SK-N-SH (cell line): ENCODE results near the gene P2RY12. TPM values are rescaled to one million over a fixed set of nuclear protein-coding genes. Genes with fewer than 3 reads are reported as not detected.

ENCODE experiments used
- CTCF ChIA-PET: fragments of 300-600, 350-600 bp; formaldehyde crosslinking; extraction: SDS; loops from one replicate; lab custom pipeline; 2021; lab: Yijun Ruan, JAX
- POLR2A ChIA-PET: fragments of 350-600 bp; sonication (Branson Sonifier 250); formaldehyde crosslinking; extraction: SDS; loops from one replicate; lab custom pipeline; 2020; ENCODE audit warnings: antibody characterized with exemption, inconsistent platforms; lab: Yijun Ruan, JAX
- DNase-seq: peaks from one replicate; pipeline ENCODE4 v3.0.0; 2012
- H2AFZ ChIP-seq: fragments of 200-600 bp; sonication (generic); 2 replicates; pipeline ENCODE4 v1.8.1; 2016; ENCODE audit warnings: antibody characterized with exemption, mild to moderate bottlenecking, low read depth
- H3F3A ChIP-seq: fragments of 200-600 bp; sonication (generic); replicated peaks from 2 replicates; pipeline ENCODE3; 2016; ENCODE audit warnings: antibody characterized with exemption, mild to moderate bottlenecking; ENCODE audit not compliant: insufficient read depth
- H3K27ac ChIP-seq, 2 experiments: fragments of 200-500 bp in 1 of 2; fragments of 200-600 bp in 1 of 2; sonication (Bioruptor generic) in 1 of 2; sonication (generic), shearing (Covaris generic) in 1 of 2; 2 replicates each; pipeline versions ENCODE4 v1.5.1 to v1.6.1; 2014 to 2016; ENCODE audit warnings: low read depth in 2 of 2, inconsistent platforms in 1 of 2, low read length in 1 of 2, mild to moderate bottlenecking in 1 of 2, mixed read lengths in 1 of 2
- H3K27me3 ChIP-seq: fragments of 200-600 bp; sonication (generic), shearing (Covaris generic); 2 replicates; pipeline ENCODE4 v1.6.1; 2016; ENCODE audit warnings: mixed run types; ENCODE audit not compliant: insufficient read depth
- H3K36me3 ChIP-seq, 2 experiments: fragments of 200-500 bp in 1 of 2; fragments of 200-600 bp in 1 of 2; sonication (Bioruptor generic) in 1 of 2; sonication (generic) in 1 of 2; replicated peaks in 1 of 2; 2 replicates each; pipeline versions ENCODE3 to v1.5.1; 2014 to 2016; ENCODE audit warnings: low read length in 1 of 2, mild to moderate bottlenecking in 1 of 2; ENCODE audit not compliant: insufficient read depth in 2 of 2, control insufficient read depth in 1 of 2
- H3K4me1 ChIP-seq, 2 experiments: fragments of 200-500 bp in 1 of 2; fragments of 200-600 bp in 1 of 2; sonication (Bioruptor generic) in 1 of 2; sonication (generic), shearing (Covaris generic) in 1 of 2; 2 replicates each; pipeline versions ENCODE4 v1.5.1 to v1.6.1; 2014 to 2016; ENCODE audit warnings: low read depth in 1 of 2, low read length in 1 of 2, mixed run types in 1 of 2; ENCODE audit not compliant: insufficient read depth in 2 of 2, control insufficient read depth in 1 of 2
- H3K4me2 ChIP-seq: fragments of 200-600 bp; sonication (generic), shearing (Covaris generic); 2 replicates; pipeline ENCODE4 v1.6.1; 2017; ENCODE audit warnings: mixed run types
- H3K4me3 ChIP-seq, 2 experiments: fragments of 200-500 bp in 1 of 2; fragments of 200-600 bp in 1 of 2; sonication (Bioruptor generic) in 1 of 2; sonication (generic), shearing (Covaris generic) in 1 of 2; 2 replicates each; pipeline versions ENCODE4 v1.5.1 to v1.8.1; 2014 to 2016; ENCODE audit warnings: low read depth in 2 of 2, inconsistent platforms in 1 of 2, low read length in 1 of 2, mild to moderate bottlenecking in 1 of 2, mixed read lengths in 1 of 2, moderate library complexity in 1 of 2
- H3K79me2 ChIP-seq: fragments of 200-600 bp; sonication (generic); 2 replicates; pipeline ENCODE4 v1.8.1; 2017; ENCODE audit warnings: mild to moderate bottlenecking; ENCODE audit not compliant: insufficient read depth
- H3K9ac ChIP-seq: fragments of 200-600 bp; sonication (generic); 2 replicates; pipeline ENCODE4 v1.6.1; 2017; ENCODE audit warnings: mixed run types
- H3K9me2 ChIP-seq: fragments of 200-600 bp; sonication (generic); 2 replicates; pipeline ENCODE4 v1.6.1; 2017; ENCODE audit warnings: mixed run types
- H3K9me3 ChIP-seq: fragments of 200-600 bp; sonication (generic); 2 replicates; pipeline ENCODE4 v1.6.1; 2017; ENCODE audit warnings: mixed run types, mild to moderate bottlenecking, moderate library complexity
- H4K20me1 ChIP-seq: fragments of 200-600 bp; sonication (generic); 2 replicates; pipeline ENCODE4 v1.6.1; 2017; ENCODE audit warnings: mild to moderate bottlenecking, mixed run types; ENCODE audit not compliant: insufficient read depth
- CHD2 ChIP-seq: fragments of 150-350 bp; IDR thresholded peaks from 2 replicates; pipeline ENCODE4 v1.6.1; 2018; ENCODE audit warnings: low read length; ENCODE audit not compliant: partially characterized antibody
- ELF1 ChIP-seq: IDR thresholded peaks from 2 replicates; pipeline ENCODE4 v1.4.0; 2012
- GABPA ChIP-seq: IDR thresholded peaks from 2 replicates; pipeline ENCODE4 v1.4.0; 2012; ENCODE audit warnings: low read depth, mild to moderate bottlenecking
- JUND ChIP-seq: IDR thresholded peaks from 2 replicates; pipeline ENCODE4 v1.4.0; 2012
- MXI1 ChIP-seq: IDR thresholded peaks from 2 replicates; pipeline ENCODE4 v1.6.1; 2012; ENCODE audit warnings: mild to moderate bottlenecking, low read depth, low read length, improper control_type of control experiment
- NRF1 ChIP-seq: IDR thresholded peaks from 2 replicates; pipeline ENCODE4 v1.6.1; 2012; ENCODE audit warnings: low read depth, mild to moderate bottlenecking, low read length
- POLR2AphosphoS5 ChIP-seq: IDR thresholded peaks from 2 replicates; pipeline ENCODE4 v1.6.1; 2012; ENCODE audit warnings: low read depth, low read length
- RAD21 ChIP-seq: IDR thresholded peaks from 2 replicates; pipeline ENCODE4 v1.6.1; 2012; ENCODE audit warnings: mild to moderate bottlenecking, low read length
- RXRA ChIP-seq: IDR thresholded peaks from 2 replicates; pipeline ENCODE4 v1.4.0; 2012; ENCODE audit warnings: low read depth, mild to moderate bottlenecking, borderline replicate concordance
- SIN3A ChIP-seq: IDR thresholded peaks from 2 replicates; pipeline ENCODE4 v1.6.1; 2012; ENCODE audit warnings: low read depth, mild to moderate bottlenecking, low read length, moderate library complexity, borderline replicate concordance
- TAF1 ChIP-seq: IDR thresholded peaks from 2 replicates; pipeline ENCODE4 v1.6.1; 2012; ENCODE audit warnings: low read depth, mild to moderate bottlenecking, low read length, moderate library complexity, borderline replicate concordance
- TCF12 ChIP-seq: IDR thresholded peaks from 2 replicates; pipeline ENCODE4 v1.4.0; 2012
- TEAD4 ChIP-seq: IDR thresholded peaks from 2 replicates; pipeline ENCODE4 v1.4.0; 2012; ENCODE audit warnings: mild to moderate bottlenecking, borderline replicate concordance; ENCODE audit not compliant: insufficient read depth
- WGBS: methylation state at CpG from one replicate; pipeline ENCODE4 v1.1.6; 2017; ENCODE audit warnings: low lambda C conversion rate; 5-methylcytosine and 5-hydroxymethylcytosine counted together
- polyA plus RNA-seq, 3 experiments: library from polyadenylated mRNA; depleted of rRNA; stranded (reverse); fragments of >200 nt; gene quantifications; 2 replicates each; pipeline ENCODE4 v1.2.3, GENCODE V29; 2012
- TF ChIP-seq, protein P1 (sequence below): fragments of 150-350 bp; IDR thresholded peaks from 2 replicates; pipeline ENCODE4 v1.6.1; 2017; ENCODE audit warnings: antibody characterized with exemption, low read length, low read depth, borderline replicate concordance
- TF ChIP-seq, protein P2 (sequence below): fragments of 200-600 bp; sonication (generic); IDR thresholded peaks from 2 replicates; pipeline ENCODE4 v1.6.1; 2017; ENCODE audit warnings: antibody characterized with exemption, mild to moderate bottlenecking, moderate library complexity
- TF ChIP-seq, protein P3 (sequence below): IDR thresholded peaks from 2 replicates; pipeline ENCODE4 v1.4.0; 2012; ENCODE audit warnings: low read depth, borderline replicate concordance
- TF ChIP-seq, protein P4 (sequence below): IDR thresholded peaks from 2 replicates; pipeline ENCODE4; 2012

The P2RY12 gene
- polyA plus RNA-seq, 1 of the 3 experiments (the other 2 are of a cell fraction): not detected

DNA sequence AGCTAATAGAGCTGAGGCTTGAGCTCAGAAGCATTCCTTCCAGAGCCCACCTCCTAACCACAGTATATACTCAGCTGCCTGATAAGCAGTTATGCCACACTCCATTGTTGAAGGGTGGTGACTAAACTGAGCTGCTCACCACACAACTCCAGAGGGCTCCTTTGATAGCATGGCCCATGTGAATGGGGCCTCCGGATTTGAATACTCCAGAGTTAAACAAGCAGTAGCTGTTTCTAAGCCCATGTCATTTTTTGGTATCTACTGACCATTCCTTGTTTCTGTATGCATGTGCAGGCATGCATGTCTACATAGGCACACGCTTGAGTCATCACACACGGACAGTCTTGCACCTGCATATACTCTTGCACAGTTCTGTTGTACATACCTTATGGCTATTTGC, 47.4 kb upstream of the P2RY12 start:
- no peak overlapping the region for H3K4me2 ChIP-seq
- no peak overlapping the region for H2AFZ ChIP-seq
- H3K79me2 ChIP-seq: no peaks in the 10 kb centered on the region
- ChIA-PET CTCF (interaction anchor here (0.9 to 1.3 kb wide), 2 partner anchors 264 to 407 kb away, joined by 3 read pairs; no protein-coding TSS in a partner anchor), POLR2A (no interaction called here)
- peaks cover 0 to 4% of the 10 kb centered on the region in 2 experiments; a peak in 1 of 4 replicates for H3K4me1 ChIP-seq
- no peaks in the 10 kb centered on the region for H3K9me2 ChIP-seq
- H3K27me3 ChIP-seq: no peaks in the 10 kb centered on the region
- TF ChIP-seq, protein P1, sequence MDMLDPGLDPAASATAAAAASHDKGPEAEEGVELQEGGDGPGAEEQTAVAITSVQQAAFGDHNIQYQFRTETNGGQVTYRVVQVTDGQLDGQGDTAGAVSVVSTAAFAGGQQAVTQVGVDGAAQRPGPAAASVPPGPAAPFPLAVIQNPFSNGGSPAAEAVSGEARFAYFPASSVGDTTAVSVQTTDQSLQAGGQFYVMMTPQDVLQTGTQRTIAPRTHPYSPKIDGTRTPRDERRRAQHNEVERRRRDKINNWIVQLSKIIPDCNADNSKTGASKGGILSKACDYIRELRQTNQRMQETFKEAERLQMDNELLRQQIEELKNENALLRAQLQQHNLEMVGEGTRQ: no peak
- TF ChIP-seq MXI1: no peak
- no peak for TF ChIP-seq CHD2
- H3K36me3 ChIP-seq: peaks cover 0 to 7% of the 10 kb centered on the region in 2 experiments
- no peak for DNase-seq
- H3K9ac ChIP-seq: no peak overlapping the region
- no peaks in the 10 kb centered on the region for H4K20me1 ChIP-seq
- no peaks in the 10 kb centered on the region for H3K9me3 ChIP-seq
- no peak overlapping the region for H3K27ac ChIP-seq
- no peak overlapping the region for H3K4me3 ChIP-seq
- 48% methylated on average over 3 of the region's 3 CpGs for WGBS
- peaks cover 15% of the 10 kb centered on the region for H3F3A ChIP-seq

DNA sequence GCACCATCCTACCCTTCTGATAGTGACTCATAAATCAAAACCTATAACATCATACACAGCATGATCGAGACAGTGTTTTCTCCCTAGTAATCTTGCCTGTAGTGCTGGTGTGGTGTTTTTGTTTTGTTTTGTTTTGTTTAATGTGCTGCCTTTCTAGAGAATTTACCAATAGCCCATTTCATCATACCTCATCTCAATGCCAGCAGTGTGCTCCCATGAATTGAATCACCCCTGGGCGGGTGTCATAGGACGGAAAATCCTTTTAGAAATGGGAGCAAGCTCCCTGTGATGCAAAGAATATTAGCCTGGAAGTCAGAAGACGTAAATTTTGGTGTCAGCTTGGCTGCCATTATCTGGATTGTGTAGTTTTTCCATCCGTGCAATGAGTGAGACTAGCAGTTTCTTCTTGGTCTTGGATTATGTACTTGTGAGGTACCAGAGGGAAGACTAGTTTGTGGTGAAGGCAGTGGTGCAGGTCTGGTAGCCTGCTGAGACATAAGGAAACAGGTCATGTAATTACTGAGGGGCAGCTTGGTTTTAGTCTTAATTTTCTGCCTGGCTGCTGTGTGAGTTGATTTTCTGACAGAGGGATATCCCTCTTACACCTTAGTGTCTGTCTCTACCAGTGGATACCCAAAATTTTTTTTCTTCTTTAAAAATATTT, 46.4 kb upstream of the P2RY12 start:
- WGBS: 57% methylated on average over 5 of the region's 5 CpGs
- H3K27ac ChIP-seq: no peak overlapping the region
- H3K79me2 ChIP-seq: no peaks in the 10 kb centered on the region
- peaks cover 12% of the 10 kb centered on the region for H3F3A ChIP-seq
- no peaks in the 10 kb centered on the region for H4K20me1 ChIP-seq
- H3K4me3 ChIP-seq: no peak overlapping the region
- no peaks in the 10 kb centered on the region for H3K27me3 ChIP-seq
- peaks cover 0 to 4% of the 10 kb centered on the region in 2 experiments; a peak in 1 of 4 replicates for H3K4me1 ChIP-seq
- TF ChIP-seq, protein P2, sequence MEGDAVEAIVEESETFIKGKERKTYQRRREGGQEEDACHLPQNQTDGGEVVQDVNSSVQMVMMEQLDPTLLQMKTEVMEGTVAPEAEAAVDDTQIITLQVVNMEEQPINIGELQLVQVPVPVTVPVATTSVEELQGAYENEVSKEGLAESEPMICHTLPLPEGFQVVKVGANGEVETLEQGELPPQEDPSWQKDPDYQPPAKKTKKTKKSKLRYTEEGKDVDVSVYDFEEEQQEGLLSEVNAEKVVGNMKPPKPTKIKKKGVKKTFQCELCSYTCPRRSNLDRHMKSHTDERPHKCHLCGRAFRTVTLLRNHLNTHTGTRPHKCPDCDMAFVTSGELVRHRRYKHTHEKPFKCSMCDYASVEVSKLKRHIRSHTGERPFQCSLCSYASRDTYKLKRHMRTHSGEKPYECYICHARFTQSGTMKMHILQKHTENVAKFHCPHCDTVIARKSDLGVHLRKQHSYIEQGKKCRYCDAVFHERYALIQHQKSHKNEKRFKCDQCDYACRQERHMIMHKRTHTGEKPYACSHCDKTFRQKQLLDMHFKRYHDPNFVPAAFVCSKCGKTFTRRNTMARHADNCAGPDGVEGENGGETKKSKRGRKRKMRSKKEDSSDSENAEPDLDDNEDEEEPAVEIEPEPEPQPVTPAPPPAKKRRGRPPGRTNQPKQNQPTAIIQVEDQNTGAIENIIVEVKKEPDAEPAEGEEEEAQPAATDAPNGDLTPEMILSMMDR: no peak
- TF ChIP-seq, protein P3, sequence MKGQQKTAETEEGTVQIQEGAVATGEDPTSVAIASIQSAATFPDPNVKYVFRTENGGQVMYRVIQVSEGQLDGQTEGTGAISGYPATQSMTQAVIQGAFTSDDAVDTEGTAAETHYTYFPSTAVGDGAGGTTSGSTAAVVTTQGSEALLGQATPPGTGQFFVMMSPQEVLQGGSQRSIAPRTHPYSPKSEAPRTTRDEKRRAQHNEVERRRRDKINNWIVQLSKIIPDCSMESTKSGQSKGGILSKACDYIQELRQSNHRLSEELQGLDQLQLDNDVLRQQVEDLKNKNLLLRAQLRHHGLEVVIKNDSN: no peak
- TF ChIP-seq RAD21: no peak
- no peak for TF ChIP-seq TAF1
- TF ChIP-seq, protein P4, sequence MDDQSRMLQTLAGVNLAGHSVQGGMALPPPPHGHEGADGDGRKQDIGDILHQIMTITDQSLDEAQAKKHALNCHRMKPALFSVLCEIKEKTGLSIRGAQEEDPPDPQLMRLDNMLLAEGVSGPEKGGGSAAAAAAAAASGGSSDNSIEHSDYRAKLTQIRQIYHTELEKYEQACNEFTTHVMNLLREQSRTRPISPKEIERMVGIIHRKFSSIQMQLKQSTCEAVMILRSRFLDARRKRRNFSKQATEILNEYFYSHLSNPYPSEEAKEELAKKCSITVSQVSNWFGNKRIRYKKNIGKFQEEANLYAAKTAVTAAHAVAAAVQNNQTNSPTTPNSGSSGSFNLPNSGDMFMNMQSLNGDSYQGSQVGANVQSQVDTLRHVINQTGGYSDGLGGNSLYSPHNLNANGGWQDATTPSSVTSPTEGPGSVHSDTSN: no peak
- TF ChIP-seq POLR2AphosphoS5: no peak
- no peak for TF ChIP-seq GABPA
- TF ChIP-seq JUND: no peak
- no peak for TF ChIP-seq TCF12
- TF ChIP-seq SIN3A: no peak
- TF ChIP-seq TEAD4: no peak
- TF ChIP-seq ELF1: no peak
- TF ChIP-seq NRF1: no peak
- TF ChIP-seq RXRA: no peak
- no peak for TF ChIP-seq CHD2
- no peak overlapping the region for H3K9ac ChIP-seq
- H2AFZ ChIP-seq: no peak overlapping the region
- DNase-seq: no peak
- CTCF ChIA-PET: interaction anchor here (0.6 to 1.8 kb wide), 4 partner anchors 8 to 408 kb away, joined by 3 to 4 read pairs (median 3); no protein-coding TSS in a partner anchor
- no peak overlapping the region for H3K4me2 ChIP-seq
- no peaks in the 10 kb centered on the region for H3K9me3 ChIP-seq
- H3K9me2 ChIP-seq: no peaks in the 10 kb centered on the region
- peaks cover 0 to 7% of the 10 kb centered on the region in 2 experiments for H3K36me3 ChIP-seq
- POLR2A ChIA-PET: no interaction called here
